H1 (cell line): ENCODE measurements around the gene TMEM156. TPM values are rescaled to one million over a fixed set of nuclear protein-coding genes. Genes with fewer than 3 reads are reported as not detected.

Experiments
- CTCF ChIA-PET: fragments of 300-600 bp; sonication (Branson Sonifier 250); formaldehyde crosslinking; loops from one replicate; lab custom pipeline; 2021; ENCODE audit not compliant: partially characterized antibody; lab: Charles Lee
- POLR2A ChIA-PET: fragments of 300-600 bp; sonication (Branson Sonifier 250); formaldehyde crosslinking; loops from one replicate; lab custom pipeline; 2021; ENCODE audit warnings: inconsistent platforms; ENCODE audit not compliant: partially characterized antibody; lab: Charles Lee
- DNase-seq, 2 experiments: peaks; one replicate each; pipeline versions ENCODE4 v3.0.0 to v3.0.0-alpha.2; 2010 to 2022; ENCODE audit warnings: low spot score in 2 of 2, low read depth in 1 of 2, mixed read lengths in 1 of 2
- FAIRE-seq: peaks from 2 replicates; lab custom pipeline; 2011; peaks lifted over from hg19 to GRCh38; lab: Jason Lieb, UNC
- H2AFZ ChIP-seq: 2 replicates; pipeline ENCODE4 v1.8.1; 2012; ENCODE audit warnings: low read length, inconsistent platforms
- H2AK5ac ChIP-seq: 2 replicates; pipeline ENCODE4 v1.6.1; 2013; ENCODE audit warnings: low read depth, low read length
- H2BK120ac ChIP-seq: replicated peaks from 2 replicates; pipeline ENCODE3; 2013; ENCODE audit warnings: low read depth, low read length, inconsistent platforms
- H2BK12ac ChIP-seq: 2 replicates; pipeline ENCODE4 v1.6.1; 2013; ENCODE audit warnings: low read depth, low read length
- H2BK15ac ChIP-seq: 2 replicates; pipeline ENCODE4 v1.6.1; 2013; ENCODE audit warnings: low read length
- H2BK20ac ChIP-seq: 2 replicates; pipeline ENCODE4 v1.6.1; 2013; ENCODE audit warnings: low read length
- H2BK5ac ChIP-seq: 2 replicates; pipeline ENCODE4 v1.6.1; 2013; ENCODE audit warnings: low read depth, low read length
- H3K14ac ChIP-seq: 2 replicates; pipeline ENCODE4 v1.6.1; 2013; ENCODE audit warnings: inconsistent platforms; ENCODE audit not compliant: insufficient read length
- H3K18ac ChIP-seq: 2 replicates; pipeline ENCODE4 v1.6.1; 2013; ENCODE audit warnings: low read length; ENCODE audit errors: extremely low read depth
- H3K23ac ChIP-seq: 2 replicates; pipeline ENCODE4 v1.6.1; 2013; ENCODE audit warnings: inconsistent platforms; ENCODE audit not compliant: insufficient read length
- H3K23me2 ChIP-seq: 2 replicates; pipeline ENCODE4 v1.6.1; 2013; ENCODE audit warnings: low read depth, low read length
- H3K27ac ChIP-seq: 2 replicates; pipeline ENCODE4 v1.6.1; 2011; ENCODE audit warnings: low read depth, low read length, inconsistent platforms
- H3K27me3 ChIP-seq, 4 experiments: replicated peaks in 1 of 4; 1 replicate in 1 of 4; 2 replicates in 3 of 4; pipeline versions ENCODE4 v1.6.1 to v1.8.1; 2011 to 2013; ENCODE audit warnings: low read length in 3 of 4, mild to moderate bottlenecking in 3 of 4, inconsistent platforms in 2 of 4, mixed read lengths in 2 of 4, moderate library complexity in 1 of 4; ENCODE audit not compliant: control insufficient read depth in 3 of 4, insufficient read depth in 3 of 4; ENCODE audit errors: extremely low read depth in 1 of 4
- H3K36me3 ChIP-seq, 4 experiments: 2 replicates each; pipeline versions ENCODE4 v1.6.1 to v1.8.1; 2011 to 2013; ENCODE audit warnings: mild to moderate bottlenecking in 4 of 4, low read length in 3 of 4, moderate library complexity in 2 of 4, control low read depth in 1 of 4, inconsistent platforms in 1 of 4; ENCODE audit not compliant: insufficient read depth in 4 of 4, control insufficient read depth in 2 of 4
- H3K4ac ChIP-seq: replicated peaks from 2 replicates; pipeline ENCODE3; 2013; ENCODE audit warnings: low read length, low read depth, mixed read lengths, inconsistent platforms; ENCODE audit not compliant: insufficient read length
- H3K4me1 ChIP-seq, 4 experiments: replicated peaks in 1 of 4; 1 replicate in 1 of 4; 2 replicates in 3 of 4; pipeline versions ENCODE4 v1.6.1 to v1.8.1; 2011 to 2013; ENCODE audit warnings: low read length in 3 of 4, inconsistent platforms in 2 of 4, mixed read lengths in 1 of 4; ENCODE audit not compliant: insufficient read depth in 4 of 4, control insufficient read depth in 3 of 4
- H3K4me2 ChIP-seq, 2 experiments: 2 replicates each; pipeline versions ENCODE4 v1.6.1 to v1.8.1; 2011 to 2013; ENCODE audit warnings: low read depth in 2 of 2, low read length in 2 of 2, control low read depth in 1 of 2, inconsistent platforms in 1 of 2, mild to moderate bottlenecking in 1 of 2; ENCODE audit not compliant: insufficient read depth in 1 of 2
- H3K4me3 ChIP-seq, 4 experiments: fragments of 200-600, 300-600 bp in 1 of 4; sonication (generic), shearing (Covaris generic), sonication (Bioruptor Twin) in 1 of 4; 2 replicates each; pipeline versions ENCODE4 v1.5.1 to v1.8.1; 2011 to 2016; ENCODE audit warnings: low read length in 4 of 4, low read depth in 3 of 4, control low read depth in 2 of 4, inconsistent platforms in 2 of 4, mild to moderate bottlenecking in 2 of 4, mixed read lengths in 1 of 4, moderate library complexity in 1 of 4; ENCODE audit not compliant: insufficient read depth in 2 of 4; ENCODE audit errors: extremely low read depth in 1 of 4
- H3K56ac ChIP-seq: replicated peaks from 2 replicates; pipeline ENCODE3; 2013; ENCODE audit warnings: low read depth, mild to moderate bottlenecking, mixed read lengths, low read length, inconsistent platforms; ENCODE audit not compliant: insufficient read length
- H3K79me1 ChIP-seq: 2 replicates; pipeline ENCODE4 v1.6.1; 2013; ENCODE audit warnings: low read depth, low read length, control low read depth
- H3K79me2 ChIP-seq, 2 experiments: 2 replicates each; pipeline versions ENCODE4 v1.6.1 to v1.8.1; 2012 to 2013; ENCODE audit warnings: low read length in 2 of 2, mild to moderate bottlenecking in 2 of 2, inconsistent platforms in 1 of 2; ENCODE audit not compliant: insufficient read depth in 2 of 2, control insufficient read depth in 1 of 2
- H3K9ac ChIP-seq, 4 experiments: replicated peaks in 1 of 4; 1 replicate in 1 of 4; 2 replicates in 3 of 4; pipeline versions ENCODE4 v1.6.1 to v1.8.1; 2011 to 2013; ENCODE audit warnings: low read depth in 3 of 4, low read length in 3 of 4, control low read depth in 2 of 4, mild to moderate bottlenecking in 2 of 4, moderate library complexity in 2 of 4, inconsistent platforms in 1 of 4; ENCODE audit errors: extremely low read depth in 1 of 4
- H3K9me3 ChIP-seq, 2 experiments: 2 replicates each; pipeline versions ENCODE4 v1.6.1 to v1.8.1; 2012 to 2013; ENCODE audit warnings: mild to moderate bottlenecking in 2 of 2, moderate library complexity in 2 of 2, control low read depth in 1 of 2, inconsistent platforms in 1 of 2, low read depth in 1 of 2, low read length in 1 of 2, mixed read lengths in 1 of 2; ENCODE audit not compliant: insufficient read depth in 2 of 2
- H4K20me1 ChIP-seq, 2 experiments: replicated peaks in 1 of 2; 2 replicates each; pipeline versions ENCODE3 to v1.8.1; 2011 to 2013; ENCODE audit warnings: inconsistent platforms in 2 of 2, low read length in 2 of 2, mild to moderate bottlenecking in 1 of 2; ENCODE audit not compliant: insufficient read depth in 2 of 2, control insufficient read depth in 1 of 2
- H4K5ac ChIP-seq: 2 replicates; pipeline ENCODE4 v1.6.1; 2013; ENCODE audit warnings: low read length, low read depth, mixed read lengths, inconsistent platforms; ENCODE audit not compliant: insufficient read length
- H4K8ac ChIP-seq: 2 replicates; pipeline ENCODE4 v1.8.0; 2013; ENCODE audit warnings: mild to moderate bottlenecking, moderate library complexity, low read length, inconsistent platforms; ENCODE audit not compliant: insufficient read depth; ENCODE audit errors: extremely low read depth
- H4K91ac ChIP-seq: replicated peaks from 2 replicates; pipeline ENCODE3; 2013; ENCODE audit warnings: low read length, mixed read lengths, inconsistent platforms; ENCODE audit not compliant: insufficient read length
- ATF3 ChIP-seq: IDR thresholded peaks from 2 replicates; pipeline ENCODE4 v1.6.1; 2011; ENCODE audit warnings: low read depth, mild to moderate bottlenecking, low read length; ENCODE audit not compliant: insufficient read depth
- CHD2 ChIP-seq: IDR thresholded peaks from 2 replicates; pipeline ENCODE4 v1.6.1; 2012; ENCODE audit warnings: low read length, improper control_type of control experiment
- EZH2 ChIP-seq: fragments of 200-600 bp; sonication (generic); IDR thresholded peaks from 2 replicates; pipeline ENCODE4 v1.7.1; 2012; ENCODE audit warnings: low read depth, mild to moderate bottlenecking, moderate library complexity, low read length, inconsistent platforms; ENCODE audit not compliant: severe bottlenecking
- KDM1A ChIP-seq: fragments of 200-600, 300-600 bp; sonication (generic); IDR thresholded peaks from 2 replicates; pipeline ENCODE4 v1.7.1; 2016; ENCODE audit warnings: mild to moderate bottlenecking, low read length, borderline replicate concordance
- KDM4A ChIP-seq: IDR thresholded peaks from one replicate; pipeline ENCODE4 v1.7.1; 2012; ENCODE audit warnings: low read depth, mild to moderate bottlenecking, moderate library complexity, low read length, inconsistent platforms; ENCODE audit not compliant: severe bottlenecking
- SIN3A ChIP-seq, 2 experiments: IDR thresholded peaks in 1 of 2; conservative IDR thresholded peaks in 1 of 2; 2 replicates each; pipeline ENCODE4 v1.6.1; 2011 to 2012; ENCODE audit warnings: low read length in 2 of 2, improper control_type of control experiment in 1 of 2, low read depth in 1 of 2, mild to moderate bottlenecking in 1 of 2
- SUZ12 ChIP-seq: fragments of 200-600 bp; sonication (generic); IDR thresholded peaks from 2 replicates; pipeline ENCODE4 v1.6.1; 2012; ENCODE audit warnings: mild to moderate bottlenecking, inconsistent platforms, low read length, moderate library complexity, mixed read lengths
- TAF7 ChIP-seq: optimal IDR thresholded peaks from 2 replicates; pipeline ENCODE3; 2011; ENCODE audit warnings: low read depth, mild to moderate bottlenecking, inconsistent platforms, low read length, moderate library complexity, borderline replicate concordance
- TEAD4 ChIP-seq: IDR thresholded peaks from 2 replicates; pipeline ENCODE4 v1.6.1; 2012; ENCODE audit warnings: low read depth, low read length, inconsistent platforms, mixed read lengths
- polyA plus RNA-seq, 7 experiments: library from polyadenylated mRNA; depleted of rRNA in 3 of 7; stranded (reverse) in 5 of 7; unstranded in 2 of 7; fragments of >200 nt in 5 of 7; fragments of 200-250 nt in 2 of 7; gene quantifications; 1 replicate in 5 of 7; 2 replicates in 1 of 7; 4 replicates in 1 of 7; pipeline versions ENCODE4 v1.2.1 to v1.2.3, GENCODE V29; 2011 to 2013; ENCODE audit warnings: missing spikeins in 2 of 7, mixed read lengths in 2 of 7
- total RNA-seq: library from RNA; stranded (reverse); fragmentation: NEBNext Ultra II Directional; extraction: Animal tissue kit (Norgen Biotek cat#: 25700); gene quantifications from 2 replicates; pipeline ENCODE4 v1.2.1, GENCODE V29; 2021

TMEM156 gene
- total and polyA plus RNA-seq, 2 of the 8 experiments (the other 6 are each of a cell fraction or from before 2014, with no cell fraction given) = not detected

GRCh38 chr4:39029752-39030694, 2.2 kb downstream of the TMEM156 start:
- TF ChIP-seq TAF7 = no peak
- TF ChIP-seq EZH2 = no peak
- no peak for TF ChIP-seq ATF3
- TF ChIP-seq CHD2 = no peak
- no peak for TF ChIP-seq SIN3A (conservative IDR thresholded peaks at IDR 0.05 in 1 of 2, IDR thresholded peaks at IDR 0.05 in 1 of 2; ENCODE audit: low read depth in 1 of 2, low read length in 2 of 2)
- TF ChIP-seq KDM1A = no peak
- TF ChIP-seq KDM4A = no peak
- TF ChIP-seq SUZ12 = no peak
- no peak for TF ChIP-seq TEAD4
- Histone ChIP-seq H3K9me3 (no peaks in the 10 kb centered on the region), H3K27ac (no peak overlapping the region), H3K4me3 (no peak overlapping the region), H3K27me3 (no peaks in the 10 kb centered on the region), H3K79me1 (no peaks in the 10 kb centered on the region), H3K23me2 (no peaks in the 10 kb centered on the region), H4K8ac (no peak overlapping the region), H4K20me1 (no peaks in the 10 kb centered on the region), H4K91ac (no peak overlapping the region), H3K9ac (no peak overlapping the region), H3K14ac (no peak overlapping the region), H2BK12ac (no peak overlapping the region), H2BK5ac (no peak overlapping the region), H3K36me3 (no peaks in the 10 kb centered on the region), H2AK5ac (no peak overlapping the region), H2BK20ac (no peak overlapping the region), H2BK120ac (no peak overlapping the region), H3K4ac (no peak overlapping the region), H3K18ac (no peak overlapping the region), H3K56ac (no peak overlapping the region), H4K5ac (no peak overlapping the region), H3K4me1 (no peaks in the 10 kb centered on the region), H3K23ac (no peak overlapping the region), H3K4me2 (no peak overlapping the region), H3K79me2 (no peaks in the 10 kb centered on the region), H2AFZ (peak overlapping the region; percentile 14; the same call in 1 of the 2 replicates), H2BK15ac (no peak overlapping the region)
- ChIA-PET POLR2A (no interaction called here), CTCF (interaction anchor here (1.0 to 1.4 kb wide), 2 partner anchors 12 to 77 kb away, joined by 3 to 7 read pairs; no protein-coding TSS in a partner anchor)
- FAIRE-seq (no peak), DNase-seq (no peak)
